Lower leg skin (tissue), 4 donors: Measurements from ENCODE around the gene UBQLN3. TPM values are rescaled to one million over a fixed set of nuclear protein-coding genes. Genes with fewer than 3 reads are reported as not detected.

Experiments
- DNase-seq, 2 donors: peaks; one replicate each; pipeline ENCODE4 v3.0.0-alpha.2; 2019; ENCODE audit warnings: low spot score in 2 of 2
- H3K4me3 ChIP-seq: fragments of 200-600 bp; sonication (generic); 2 replicates; pipeline ENCODE4 v1.5.1; 2017; ENCODE audit warnings: mild to moderate bottlenecking, low read depth; ENCODE audit not compliant: poor library complexity, severe bottlenecking
- POLR2A ChIP-seq, 2 donors: fragments of 450-650 bp; IDR thresholded peaks; one replicate each; pipeline ENCODE4 v1.6.1; 2016 to 2017; ENCODE audit warnings: antibody characterized with exemption in 2 of 2, mild to moderate bottlenecking in 1 of 2, moderate library complexity in 1 of 2
- WGBS, 2 donors: methylation state at CpG; one replicate each; pipeline ENCODE4 v1.1.5; 2018; 5-methylcytosine and 5-hydroxymethylcytosine counted together
- intact Hi-C: fragments of 100-400 bp; cut with DNase I; formaldehyde crosslinking; loops from one replicate; pipeline ENCODE4 v1.15.0; 2023; ENCODE audit warnings: low total_unique reads
- total RNA-seq, 4 donors: library from RNA; depleted of rRNA; stranded (reverse); fragments of >200 nt; gene quantifications; one replicate each; pipeline ENCODE4 v1.1.0, GENCODE V29; 2016
- TF ChIP-seq, protein P1 (sequence below), 3 donors: fragments of 450-650 bp; IDR thresholded peaks; one replicate each; pipeline ENCODE4 v1.5.1; 2016; ENCODE audit warnings: antibody characterized with exemption in 3 of 3, mild to moderate bottlenecking in 3 of 3, moderate library complexity in 2 of 3

UBQLN3 gene
- total RNA-seq, 4 donors from 2014 or later = 0.13 TPM; not detected in 3

- H3K4me3 ChIP-seq = no peak overlapping the region
- DNase-seq = no peak
- 89 to 92% methylated on average over 14 of the region's 14 CpGs for WGBS, 2 donors
- TF ChIP-seq, protein P1, sequence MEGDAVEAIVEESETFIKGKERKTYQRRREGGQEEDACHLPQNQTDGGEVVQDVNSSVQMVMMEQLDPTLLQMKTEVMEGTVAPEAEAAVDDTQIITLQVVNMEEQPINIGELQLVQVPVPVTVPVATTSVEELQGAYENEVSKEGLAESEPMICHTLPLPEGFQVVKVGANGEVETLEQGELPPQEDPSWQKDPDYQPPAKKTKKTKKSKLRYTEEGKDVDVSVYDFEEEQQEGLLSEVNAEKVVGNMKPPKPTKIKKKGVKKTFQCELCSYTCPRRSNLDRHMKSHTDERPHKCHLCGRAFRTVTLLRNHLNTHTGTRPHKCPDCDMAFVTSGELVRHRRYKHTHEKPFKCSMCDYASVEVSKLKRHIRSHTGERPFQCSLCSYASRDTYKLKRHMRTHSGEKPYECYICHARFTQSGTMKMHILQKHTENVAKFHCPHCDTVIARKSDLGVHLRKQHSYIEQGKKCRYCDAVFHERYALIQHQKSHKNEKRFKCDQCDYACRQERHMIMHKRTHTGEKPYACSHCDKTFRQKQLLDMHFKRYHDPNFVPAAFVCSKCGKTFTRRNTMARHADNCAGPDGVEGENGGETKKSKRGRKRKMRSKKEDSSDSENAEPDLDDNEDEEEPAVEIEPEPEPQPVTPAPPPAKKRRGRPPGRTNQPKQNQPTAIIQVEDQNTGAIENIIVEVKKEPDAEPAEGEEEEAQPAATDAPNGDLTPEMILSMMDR (IDR thresholded peaks at IDR 0.05) = no peak
- TF ChIP-seq POLR2A (IDR thresholded peaks at IDR 0.05) = no peak
- intact Hi-C loops = no loop called here
Measured at GRCh38 chr11:5460983-5461621, 48.7 kb downstream of the UBQLN3 start.

Other genes with a start within 250 kb of the UBQLN3 start
- gene HBE1, start 240.0 kb downstream of the UBQLN3 start, total RNA-seq = not detected
- gene OR51B4, start 208.0 kb downstream of the UBQLN3 start, total RNA-seq = not detected
- gene OR51B2, start 185.7 kb downstream of the UBQLN3 start, total RNA-seq = not detected
- not detected for gene OR51B5, start 166.4 kb downstream of the UBQLN3 start, total RNA-seq
- not detected for gene OR51B6, start 158.4 kb downstream of the UBQLN3 start, total RNA-seq
- not detected for gene OR51M1, start 126.1 kb downstream of the UBQLN3 start, total RNA-seq
- gene OR51Q1, start 87.8 kb downstream of the UBQLN3 start, total RNA-seq = not detected
- gene OR51I1, start 68.4 kb downstream of the UBQLN3 start, total RNA-seq = not detected
- not detected for gene OR51I2, start 60.6 kb downstream of the UBQLN3 start, total RNA-seq
- not detected for gene OR52D1, start 21.3 kb downstream of the UBQLN3 start, total RNA-seq
- gene UBQLNL, start 6.7 kb upstream of the UBQLN3 start, total RNA-seq = 1 to 10 TPM in 1 of 4 donors, under 1 TPM in 3; 0.12 to 1.8 (median 0.48) TPM
- gene OR52H1, start 38.6 kb upstream of the UBQLN3 start, total RNA-seq = not detected
- not detected for gene OR52B6, start 70.9 kb upstream of the UBQLN3 start, total RNA-seq
- 1 to 10 TPM; 1.0 to 2.7 (median 2.0) TPM for gene TRIM6, start 86.7 kb upstream of the UBQLN3 start, total RNA-seq
- gene TRIM34, start 115.0 kb upstream of the UBQLN3 start, total RNA-seq = 10 to 100 TPM in 1 of 4 donors, 1 to 10 TPM in 3; 2.7 to 10.3 (median 6.9) TPM
- 10 to 100 TPM in 2 of 4 donors, 1 to 10 TPM in 2; 8.3 to 16.1 (median 10.8) TPM for gene TRIM5, start 175.1 kb upstream of the UBQLN3 start, total RNA-seq
- gene TRIM22, start 179.8 kb upstream of the UBQLN3 start, total RNA-seq = 10 to 100 TPM in 2 of 4 donors, 1 to 10 TPM in 2; 5.9 to 12.5 (median 9.2) TPM
- under 1 TPM in 1 of 4 donors, not detected in 3; 0.29 TPM for gene OR56B1, start 226.5 kb upstream of the UBQLN3 start, total RNA-seq
- gene OR52N4, start 244.3 kb upstream of the UBQLN3 start, total RNA-seq = not detected